Cardiac muscle cell (in vitro differentiated cells and primary cell): ENCODE data around the gene H6PD. TPM values are rescaled to one million over a fixed set of nuclear protein-coding genes. Genes with fewer than 3 reads are reported as not detected.

Experiments used
- DNase-seq, 2 donors: peaks; one replicate each; pipeline versions ENCODE4 v3.0.0 to v3.0.0-alpha.2; 2010 to 2017; ENCODE audit warnings: low read depth in 1 of 2, low spot score in 1 of 2
- H3K27ac ChIP-seq: fragments of 200-600 bp; sonication (generic); 2 replicates; pipeline ENCODE4 v1.5.1; 2016
- H3K27me3 ChIP-seq: fragments of 200-600 bp; sonication (generic); 2 replicates; pipeline ENCODE4 v1.6.0; 2016; ENCODE audit warnings: control low read depth
- H3K36me3 ChIP-seq: fragments of 200-600 bp; sonication (generic); 2 replicates; pipeline ENCODE4 v1.5.1; 2016; ENCODE audit warnings: control low read depth
- H3K4me1 ChIP-seq: fragments of 200-600 bp; sonication (generic); 2 replicates; pipeline ENCODE4 v1.8.1; 2017; ENCODE audit warnings: low read depth, mild to moderate bottlenecking, mixed run types
- H3K4me3 ChIP-seq: fragments of 200-600 bp; sonication (generic); 2 replicates; pipeline ENCODE4 v1.5.1; 2016; ENCODE audit warnings: mild to moderate bottlenecking
- H3K9me3 ChIP-seq: fragments of 200-600 bp; sonication (generic); 2 replicates; pipeline ENCODE4 v1.5.1; 2017; ENCODE audit warnings: low read depth, mild to moderate bottlenecking, control low read depth
- polyA plus RNA-seq: library from polyadenylated mRNA; unstranded; fragments of >200 nt; fragmentation: Nextera tagmentation; extraction: Ambion mirVana; gene quantifications from 2 replicates; pipeline ENCODE4 v1.2.1, GENCODE V29; 2016
- total RNA-seq: library from RNA; depleted of rRNA; stranded (reverse); fragments of >200 nt; gene quantifications from 2 replicates; pipeline ENCODE4 v1.2.3, GENCODE V29; 2016
- TF ChIP-seq, protein P1 (sequence below): IDR thresholded peaks from 2 replicates; pipeline ENCODE4 v1.5.1; 2012; ENCODE audit warnings: low read depth, mild to moderate bottlenecking, low read length

Gene H6PD
- total and polyA plus RNA-seq, 2 experiments from 2014 or later, result 13.7 to 41.4 TPM

DNA sequence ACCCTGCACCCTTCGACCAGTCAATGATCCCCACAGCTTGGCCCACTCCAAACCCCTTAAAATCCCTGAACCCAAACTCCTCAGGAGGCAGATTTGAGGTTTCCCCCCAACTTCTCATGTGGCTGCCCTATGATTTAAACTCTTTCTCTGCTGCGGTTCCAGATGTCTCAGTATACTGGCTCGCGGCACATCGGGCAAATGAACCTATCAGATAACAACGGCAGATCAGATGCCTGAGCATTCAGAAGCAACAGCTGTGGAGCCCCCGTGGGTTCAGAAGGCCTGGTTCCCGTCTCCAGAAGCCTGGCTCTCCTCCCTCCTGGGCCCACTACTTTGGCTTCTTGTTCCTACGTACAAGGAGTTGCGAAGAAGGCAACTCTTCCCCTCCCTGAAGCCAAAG is 43.3 kb upstream of the H6PD start:
- H3K36me3 ChIP-seq, result no peaks in the 10 kb centered on the region

DNA sequence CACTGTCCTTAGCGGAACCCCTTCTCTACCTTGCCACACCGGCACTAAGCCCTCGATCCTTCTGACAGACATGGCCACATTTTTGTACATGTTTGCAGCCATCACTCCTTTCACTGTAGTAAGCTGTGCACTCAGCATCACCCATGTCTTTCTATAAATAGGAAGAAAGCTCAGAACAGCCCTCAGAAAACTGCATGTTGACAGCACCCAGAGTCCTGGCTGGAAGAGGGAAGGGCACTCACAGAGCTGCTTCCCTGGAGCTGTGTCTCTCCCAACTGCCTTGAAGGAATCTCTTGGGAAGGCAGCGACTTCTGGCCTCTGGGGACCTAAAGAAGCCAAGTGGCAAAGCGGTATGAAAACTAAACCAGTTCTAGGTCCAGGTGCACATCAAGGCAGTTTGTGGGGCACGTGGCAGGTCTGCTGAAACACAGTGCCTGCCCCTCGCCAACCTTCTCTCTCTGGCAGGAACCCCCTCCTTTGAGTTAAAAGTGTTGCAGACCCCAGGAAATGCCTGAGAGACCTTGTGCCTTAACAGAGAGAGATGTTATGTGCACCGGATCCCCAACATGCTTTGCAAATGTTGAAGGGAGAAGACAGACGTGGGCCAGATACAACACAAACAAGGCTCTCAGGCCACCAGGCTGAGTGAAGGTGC is 41.9 kb upstream of the H6PD start:
- H3K4me3 ChIP-seq, result no peak overlapping the region
- DNase-seq, result peak in 1 of 2 donors; percentile 65
- H3K36me3 ChIP-seq, result no peaks in the 10 kb centered on the region
- peak overlapping the region; percentile 79 for H3K27ac ChIP-seq
- H3K4me1 ChIP-seq, result peaks cover 14% of the 10 kb centered on the region
- H3K27me3 ChIP-seq, result peaks cover 12% of the 10 kb centered on the region
- TF ChIP-seq, protein P1, sequence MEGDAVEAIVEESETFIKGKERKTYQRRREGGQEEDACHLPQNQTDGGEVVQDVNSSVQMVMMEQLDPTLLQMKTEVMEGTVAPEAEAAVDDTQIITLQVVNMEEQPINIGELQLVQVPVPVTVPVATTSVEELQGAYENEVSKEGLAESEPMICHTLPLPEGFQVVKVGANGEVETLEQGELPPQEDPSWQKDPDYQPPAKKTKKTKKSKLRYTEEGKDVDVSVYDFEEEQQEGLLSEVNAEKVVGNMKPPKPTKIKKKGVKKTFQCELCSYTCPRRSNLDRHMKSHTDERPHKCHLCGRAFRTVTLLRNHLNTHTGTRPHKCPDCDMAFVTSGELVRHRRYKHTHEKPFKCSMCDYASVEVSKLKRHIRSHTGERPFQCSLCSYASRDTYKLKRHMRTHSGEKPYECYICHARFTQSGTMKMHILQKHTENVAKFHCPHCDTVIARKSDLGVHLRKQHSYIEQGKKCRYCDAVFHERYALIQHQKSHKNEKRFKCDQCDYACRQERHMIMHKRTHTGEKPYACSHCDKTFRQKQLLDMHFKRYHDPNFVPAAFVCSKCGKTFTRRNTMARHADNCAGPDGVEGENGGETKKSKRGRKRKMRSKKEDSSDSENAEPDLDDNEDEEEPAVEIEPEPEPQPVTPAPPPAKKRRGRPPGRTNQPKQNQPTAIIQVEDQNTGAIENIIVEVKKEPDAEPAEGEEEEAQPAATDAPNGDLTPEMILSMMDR, result no peak
- H3K9me3 ChIP-seq, result no peaks in the 10 kb centered on the region

More for the DNA sequence above, 43.3 kb upstream of the H6PD start:
- no peaks in the 10 kb centered on the region for H3K27me3 ChIP-seq
- no peak overlapping the region for H3K4me3 ChIP-seq
- H3K9me3 ChIP-seq, result no peaks in the 10 kb centered on the region
- H3K27ac ChIP-seq, result no peak overlapping the region
- DNase-seq, result no peak
- TF ChIP-seq, protein P1, result no peak
- peaks cover 14% of the 10 kb centered on the region for H3K4me1 ChIP-seq

DNA sequence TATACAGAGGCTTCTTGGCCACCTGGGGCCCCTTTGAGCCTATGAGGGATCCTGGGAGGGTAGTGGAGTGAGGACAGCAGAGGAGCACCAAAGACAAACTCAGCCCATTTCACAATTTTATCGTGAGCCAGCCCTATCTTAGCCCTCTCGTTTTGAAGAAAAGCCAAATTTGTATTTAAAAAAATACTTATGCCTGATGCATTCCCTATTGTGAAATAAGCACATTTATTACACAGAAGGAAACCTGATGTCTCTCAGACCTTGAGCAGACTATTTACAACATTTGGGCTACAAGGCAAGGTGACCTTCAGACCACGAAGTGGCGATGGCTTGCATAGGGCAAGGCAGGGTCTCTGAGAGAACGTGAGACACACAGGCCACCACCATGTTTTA is 41.3 kb upstream of the H6PD start:
- DNase-seq, result peak in 1 of 2 donors; percentile 83
- Histone ChIP-seq H3K27me3 (peaks cover 17% of the 10 kb centered on the region), H3K4me3 (no peak overlapping the region), H3K9me3 (no peaks in the 10 kb centered on the region), H3K27ac (peak overlapping the region; percentile 79), H3K4me1 (peaks cover 16% of the 10 kb centered on the region), H3K36me3 (no peaks in the 10 kb centered on the region)
- TF ChIP-seq, protein P1, result no peak

DNA sequence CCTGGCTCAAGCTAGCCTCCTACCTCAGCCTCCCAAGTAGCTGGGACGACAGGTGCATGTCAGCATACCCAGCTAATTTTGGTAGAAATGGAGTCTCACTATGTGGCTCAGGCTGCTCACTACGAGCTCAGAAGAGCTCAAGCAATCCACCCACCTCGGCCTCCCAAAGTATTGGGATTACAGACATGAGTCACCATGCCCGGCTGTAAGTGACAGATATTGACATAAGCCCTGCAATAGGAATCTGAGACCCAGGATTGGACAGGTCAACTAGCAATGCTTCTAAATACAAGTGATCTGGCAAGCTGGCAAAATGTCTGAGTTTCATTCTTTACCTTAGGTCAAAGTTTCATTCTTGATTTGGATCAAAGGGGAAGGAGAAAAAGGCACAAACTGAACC is 40.5 kb upstream of the H6PD start:
- peaks cover 25% of the 10 kb centered on the region for H3K27me3 ChIP-seq
- H3K4me3 ChIP-seq, result no peak overlapping the region
- no peak for DNase-seq
- H3K4me1 ChIP-seq, result peaks cover 17% of the 10 kb centered on the region
- H3K9me3 ChIP-seq, result no peaks in the 10 kb centered on the region
- no peaks in the 10 kb centered on the region for H3K36me3 ChIP-seq
- TF ChIP-seq, protein P1, result no peak
- no peak overlapping the region for H3K27ac ChIP-seq

DNA sequence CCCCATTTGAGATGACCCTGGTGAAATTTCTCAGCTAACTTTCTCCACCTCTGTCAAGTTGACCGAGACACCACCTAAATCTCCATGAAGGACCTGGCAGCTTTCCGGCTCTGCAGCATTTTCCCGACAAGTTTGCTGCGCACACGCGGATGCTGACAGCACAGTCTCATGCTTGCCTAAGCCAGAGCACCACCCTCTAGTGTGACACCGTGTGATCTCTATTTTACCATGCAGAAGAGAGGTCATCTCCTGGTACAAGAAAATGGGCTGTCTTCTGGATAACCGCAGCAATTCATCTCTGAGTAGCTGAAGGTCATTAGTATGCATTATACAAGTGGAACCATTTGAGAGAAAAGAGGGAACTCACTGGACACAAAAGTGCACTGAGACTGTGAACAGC is 38.9 kb upstream of the H6PD start:
- no peak for DNase-seq
- TF ChIP-seq, protein P1, result no peak
- peaks cover 17% of the 10 kb centered on the region for H3K4me1 ChIP-seq
- H3K9me3 ChIP-seq, result no peaks in the 10 kb centered on the region
- no peak overlapping the region for H3K27ac ChIP-seq
- peaks cover 41% of the 10 kb centered on the region for H3K27me3 ChIP-seq
- no peaks in the 10 kb centered on the region for H3K36me3 ChIP-seq
- H3K4me3 ChIP-seq, result no peak overlapping the region
